Measurements from ENCODE around the gene C2orf72. TPM values are rescaled to one million over a fixed set of nuclear protein-coding genes. Genes with fewer than 3 reads are reported as not detected.

The C2orf72 gene
- total and polyA plus RNA-seq, 3 donors from 2014 or later, result 2.7 to 6.9 (median 5.3) TPM

DNA sequence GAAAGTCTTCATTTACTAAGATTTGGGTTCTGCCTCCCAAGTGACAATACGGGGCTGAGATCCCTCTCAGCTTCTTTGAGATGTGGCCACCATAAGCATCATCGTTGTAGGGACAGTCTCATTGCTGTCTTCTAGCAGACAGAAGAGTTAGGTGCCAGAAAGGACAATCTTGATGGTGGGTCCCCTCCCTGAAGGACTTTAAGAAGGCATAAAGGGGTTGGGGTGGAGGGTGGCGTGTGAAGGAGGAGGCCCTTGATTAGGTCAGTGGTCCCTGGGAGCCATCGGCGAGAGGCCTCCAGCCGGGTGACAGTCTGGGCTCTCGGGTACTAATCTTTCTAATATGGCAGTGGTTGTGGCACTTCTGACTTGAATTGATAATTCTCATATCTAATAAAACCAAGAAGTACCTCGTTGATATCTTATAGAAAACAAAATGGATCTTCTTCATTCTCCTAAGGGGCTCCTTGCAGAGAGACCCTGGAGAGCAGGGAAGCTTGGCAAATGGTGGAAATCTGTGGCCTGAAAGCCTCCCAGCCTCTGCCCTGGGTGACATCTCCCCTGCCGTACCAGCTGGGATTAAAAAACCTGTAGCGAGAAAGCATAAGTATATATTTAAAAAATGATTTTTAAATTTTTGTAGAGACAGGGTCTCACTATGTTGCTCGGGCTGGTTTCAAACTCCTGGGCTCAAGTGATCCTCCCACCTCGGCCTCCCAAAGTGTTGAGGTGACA lies 12.1 kb downstream of the C2orf72 start:
- Histone ChIP-seq H3K27ac (no peak overlapping the region), H3K4me3 (no peak overlapping the region)
- intact Hi-C loops (cut with DNase I; ENCODE audit: low total_unique reads), result no loop called here

DNA sequence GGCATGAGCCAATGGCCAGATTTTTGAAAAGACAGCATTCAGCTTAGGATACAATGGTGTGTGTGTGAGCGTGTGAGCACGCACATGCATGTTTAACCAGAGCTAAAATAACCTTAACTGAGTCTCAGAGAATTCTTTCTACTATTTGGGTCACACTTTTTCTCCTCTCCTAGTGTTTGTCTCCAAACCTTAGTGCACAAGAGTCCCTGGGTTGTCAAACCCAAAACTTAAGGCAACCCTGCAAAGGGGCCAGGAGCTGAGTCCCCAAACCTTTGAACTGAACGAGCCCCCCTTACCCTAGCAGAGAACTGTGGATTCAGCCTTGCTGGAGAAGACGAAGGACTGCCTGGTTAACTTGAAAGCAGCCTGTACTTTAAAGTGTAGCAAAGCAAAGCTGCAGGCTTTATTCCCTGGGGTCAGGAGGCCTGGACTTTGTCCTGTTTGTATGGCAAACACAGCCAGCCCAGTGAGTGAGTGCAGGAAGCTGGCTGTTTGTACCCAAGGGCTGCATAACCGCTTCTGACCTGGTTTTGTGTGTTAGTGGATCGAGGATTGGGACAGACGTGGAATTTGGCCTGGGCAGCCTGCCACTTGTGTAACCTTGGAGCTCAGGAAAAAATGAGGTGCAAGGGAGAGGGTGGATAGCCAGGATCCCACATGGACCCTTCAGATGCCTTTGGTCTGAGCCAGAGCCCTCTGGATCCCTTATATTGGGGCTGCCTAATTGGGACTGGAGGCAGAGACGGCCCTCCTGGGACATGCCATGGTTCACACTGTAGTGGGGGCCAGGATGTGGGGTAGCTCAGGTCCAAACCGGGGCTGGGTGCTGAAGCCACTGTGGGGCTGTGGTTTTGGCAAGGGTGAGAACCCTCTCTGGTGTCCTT lies 12.9 kb downstream of the C2orf72 start:
- Histone ChIP-seq H3K27me3 (no peaks in the 10 kb centered on the region), H3K9me3 (no peaks in the 10 kb centered on the region), H3K27ac (no peak overlapping the region), H3K4me3 (no peak overlapping the region), H3K36me3 (ENCODE audit: low read depth, missing control alignments) (no peaks in the 10 kb centered on the region), H3K4me1 (peaks cover 45% of the 10 kb centered on the region)
- WGBS, 2 donors, result 35 to 46% methylated on average over 9 of the region's 9 CpGs
- DNase-seq, result peak; percentile 54
- no peak for TF ChIP-seq CTCF (IDR thresholded peaks at IDR 0.05)
- TF ChIP-seq POLR2A (IDR thresholded peaks at IDR 0.05), result no peak
- intact Hi-C loops (cut with DNase I; ENCODE audit: low total_unique reads), result no loop called here

More for the DNA sequence above, 12.1 kb downstream of the C2orf72 start:
- Histone ChIP-seq H3K36me3 (ENCODE audit: low read depth, missing control alignments) (no peaks in the 10 kb centered on the region), H3K27me3 (no peaks in the 10 kb centered on the region), H3K4me1 (peaks cover 45% of the 10 kb centered on the region), H3K9me3 (no peaks in the 10 kb centered on the region)
- 85 to 92% methylated on average over 12 of the region's 12 CpGs for WGBS, 2 donors
- DNase-seq, result no peak
- TF ChIP-seq POLR2A (IDR thresholded peaks at IDR 0.05) (no peak), CTCF (IDR thresholded peaks at IDR 0.05) (no peak)

- no peaks in the 10 kb centered on the region for H3K27me3 ChIP-seq
- no peak for DNase-seq
- 60 to 62% methylated on average over 5 of the region's 5 CpGs for WGBS, 2 donors
- H3K4me1 ChIP-seq, result peaks cover 45% of the 10 kb centered on the region
- H3K4me3 ChIP-seq, result no peak overlapping the region
- H3K9me3 ChIP-seq, result no peaks in the 10 kb centered on the region
- intact Hi-C loops (cut with DNase I; ENCODE audit: low total_unique reads), result no loop called here
- H3K36me3 ChIP-seq (ENCODE audit: low read depth, missing control alignments), result no peaks in the 10 kb centered on the region
- no peak overlapping the region for H3K27ac ChIP-seq
- TF ChIP-seq CTCF (IDR thresholded peaks at IDR 0.05) (no peak), POLR2A (IDR thresholded peaks at IDR 0.05) (no peak)
These were observed 13.8 kb downstream of the C2orf72 start for GRCh38 chr2:231051116-231051515.

- peaks cover 35% of the 10 kb centered on the region for H3K4me1 ChIP-seq
- H3K36me3 ChIP-seq (ENCODE audit: low read depth, missing control alignments), result no peaks in the 10 kb centered on the region
- H3K27me3 ChIP-seq, result no peaks in the 10 kb centered on the region
- intact Hi-C loops (cut with DNase I; ENCODE audit: low total_unique reads), result no loop called here
- H3K4me3 ChIP-seq, result peak overlapping the region; percentile 45 to 65
- peak overlapping the region; percentile 34 to 64 for H3K27ac ChIP-seq
- TF ChIP-seq CTCF (IDR thresholded peaks at IDR 0.05) (peak; percentile 79 to 87 (median 82)), POLR2A (IDR thresholded peaks at IDR 0.05) (no peak)
- no peaks in the 10 kb centered on the region for H3K9me3 ChIP-seq
- peak; percentile 91 for DNase-seq
- WGBS, 2 donors, result 5 to 9% methylated on average over 31 to 61 of the region's 62 CpGs
These were observed 15.4 kb downstream of the C2orf72 start for GRCh38 chr2:231052494-231053451.
